Spleen (tissue), 11 donors: ENCODE results near the gene GID8. TPM values are rescaled to one million over a fixed set of nuclear protein-coding genes. Genes with fewer than 3 reads are reported as not detected.

Experiments
- DNase-seq: peaks from one replicate; pipeline ENCODE4 v3.0.0-alpha.2; 2020
- H3K27ac ChIP-seq, 8 donors: fragments of 200-600 bp; sonication (generic) in 7 of 8; 1 replicate in 4 of 8; 2 replicates in 4 of 8; pipeline versions ENCODE4 v1.5.0 to v1.8.0; 2016 to 2021; ENCODE audit warnings: inconsistent platforms in 4 of 8, mild to moderate bottlenecking in 4 of 8, moderate library complexity in 1 of 8
- H3K27me3 ChIP-seq, 7 donors: fragments of 200-600 bp; sonication (generic) in 6 of 7; replicated peaks in 1 of 7; 1 replicate in 4 of 7; 2 replicates in 3 of 7; pipeline versions ENCODE4 v1.5.0 to v1.8.0; 2016 to 2021; ENCODE audit warnings: inconsistent platforms in 3 of 7, mild to moderate bottlenecking in 1 of 7
- H3K36me3 ChIP-seq, 6 donors: fragments of 200-600 bp; sonication (generic) in 5 of 6; 1 replicate in 4 of 6; 2 replicates in 2 of 6; pipeline versions ENCODE4 v1.5.0 to v1.8.0; 2016 to 2021; ENCODE audit warnings: inconsistent platforms in 2 of 6
- H3K4me1 ChIP-seq, 6 donors: fragments of 200-600 bp; sonication (generic) in 5 of 6; 1 replicate in 3 of 6; 2 replicates in 3 of 6; pipeline versions ENCODE4 v1.5.0 to v1.8.0; 2016 to 2021; ENCODE audit warnings: inconsistent platforms in 3 of 6
- H3K4me3 ChIP-seq, 8 donors: fragments of 200-600 bp; sonication (generic) in 7 of 8; 1 replicate in 4 of 8; 2 replicates in 4 of 8; pipeline versions ENCODE4 v1.5.0 to v1.8.0; 2016 to 2021; ENCODE audit warnings: inconsistent platforms in 4 of 8, mild to moderate bottlenecking in 4 of 8, moderate library complexity in 2 of 8
- H3K9me3 ChIP-seq, 8 donors: fragments of 200-600 bp; sonication (generic) in 7 of 8; 1 replicate in 4 of 8; 2 replicates in 4 of 8; pipeline versions ENCODE4 v1.5.0 to v1.8.0; 2016 to 2021; ENCODE audit warnings: inconsistent platforms in 4 of 8
- CTCF ChIP-seq, 11 experiments: fragments of 200-600 bp in 7 of 11; fragments of 450-650 bp in 4 of 11; sonication (generic) in 4 of 11; IDR thresholded peaks in 8 of 11; conservative IDR thresholded peaks in 3 of 11; 1 replicate in 7 of 11; 2 replicates in 4 of 11; pipeline versions ENCODE4 v1.4.0 to v1.8.0; 2016 to 2021; ENCODE audit warnings: antibody characterized with exemption in 11 of 11, inconsistent platforms in 4 of 11, mild to moderate bottlenecking in 1 of 11
- POLR2A ChIP-seq, 3 donors: fragments of 450-650 bp; IDR thresholded peaks; one replicate each; pipeline ENCODE4 v1.5.1; 2017; ENCODE audit warnings: antibody characterized with exemption in 3 of 3, mild to moderate bottlenecking in 1 of 3
- POLR2AphosphoS5 ChIP-seq, 3 donors: sonication (generic); formaldehyde crosslinking; IDR thresholded peaks; one replicate each; pipeline ENCODE4 v1.5.1; 2017; ENCODE audit warnings: antibody characterized with exemption in 3 of 3
- WGBS, 5 donors: extraction: QIAGEN DNeasy Blood & Tissue Kit in 3 of 5; methylation state at CpG; one replicate each; pipeline versions ENCODE4 v1.1.5 to v1.1.7; 2013 to 2018; 5-methylcytosine and 5-hydroxymethylcytosine counted together
- intact Hi-C: fragments of 100-400 bp; cut with DNase I; formaldehyde crosslinking; loops from one replicate; pipeline ENCODE4 v1.15.0; 2023; ENCODE audit warnings: low total_unique reads
- polyA plus RNA-seq, 3 donors: library from polyadenylated mRNA; stranded (reverse); fragments of 200-250 nt; gene quantifications; one replicate each; pipeline ENCODE4 v1.2.1, GENCODE V29; 2013
- total RNA-seq, 7 donors: library from RNA; depleted of rRNA in 3 of 7; stranded (reverse); fragments of >200 nt in 3 of 7; fragmentation: NEBNext Ultra II Directional in 4 of 7; extraction: Animal tissue kit (Norgen Biotek cat#: 25700) in 4 of 7; gene quantifications; one replicate each; pipeline versions ENCODE4 v1.1.0 to v1.2.1, GENCODE V29; 2016 to 2021
- donor health status: healthy with polysubstance abuse.
- donor health status: DM: no; HTN: no; CAD: no; lungs with moderate emphysema.
- donor health status: DM: no; HTN: no; CAD: no.
- donor health status: Bipolar disorder and iron deficiency.
- donor health status: healthy.
- donor health status: DM: no; HTN: no; CAD: no.
- donor health status: DM: yes; HTN: yes; CAD: no.

Gene GID8
- total and polyA plus RNA-seq, 10 donors: 9.7 to 33.3 (median 28.1) TPM

- H3K36me3 ChIP-seq: peaks cover 0 to 68% (median 63%) of the 10 kb centered on the region in 6 donors
- no peaks in the 10 kb centered on the region for H3K27me3 ChIP-seq
- H3K4me3 ChIP-seq: no peak overlapping the region
- intact Hi-C loops: no loop called here
- TF ChIP-seq CTCF (IDR thresholded peaks at IDR 0.05 in 8 of 11, conservative IDR thresholded peaks at IDR 0.05 in 3 of 11) (no peak), POLR2AphosphoS5 (IDR thresholded peaks at IDR 0.05) (no peak), POLR2A (IDR thresholded peaks at IDR 0.05) (no peak)
- H3K9me3 ChIP-seq: no peaks in the 10 kb centered on the region
- peaks cover 13 to 43% (median 31%) of the 10 kb centered on the region in 6 donors for H3K4me1 ChIP-seq
- 78 to 100% (median 95%) methylated on average over 2 of the region's 2 CpGs for WGBS, 5 donors
- DNase-seq: peak; percentile 45
- H3K27ac ChIP-seq: no peak overlapping the region
These were observed 4.5 kb downstream of the GID8 start for GRCh38 chr20:62942456-62942855.

DNA sequence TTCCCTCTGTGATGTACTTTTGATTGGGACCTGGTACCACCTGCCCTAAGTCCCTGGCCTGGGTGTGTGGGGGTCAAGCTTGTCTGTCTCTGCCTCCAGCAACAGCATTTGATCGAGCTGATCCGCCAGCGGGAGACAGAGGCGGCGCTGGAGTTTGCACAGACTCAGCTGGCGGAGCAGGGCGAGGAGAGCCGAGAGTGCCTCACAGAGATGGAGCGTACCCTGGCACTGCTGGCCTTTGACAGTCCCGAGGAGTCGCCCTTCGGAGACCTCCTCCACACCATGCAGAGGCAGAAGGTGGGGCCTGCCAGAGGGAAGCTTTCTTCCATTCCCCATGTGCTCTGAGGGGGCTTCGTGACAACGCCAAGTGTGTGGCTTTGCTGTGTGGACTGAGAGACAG lies 5.4 kb downstream of the GID8 start:
- TF ChIP-seq POLR2AphosphoS5 (IDR thresholded peaks at IDR 0.05) (no peak), CTCF (IDR thresholded peaks at IDR 0.05 in 8 of 11, conservative IDR thresholded peaks at IDR 0.05 in 3 of 11) (no peak), POLR2A (IDR thresholded peaks at IDR 0.05) (no peak)
- Histone ChIP-seq H3K27me3 (no peaks in the 10 kb centered on the region), H3K4me1 (peaks cover 13 to 43% (median 30%) of the 10 kb centered on the region in 6 donors), H3K27ac (no peak overlapping the region), H3K36me3 (peaks cover 0 to 78% (median 69%) of the 10 kb centered on the region in 6 donors), H3K9me3 (no peaks in the 10 kb centered on the region), H3K4me3 (no peak overlapping the region)
- DNase-seq: peak; percentile 68
- WGBS, 5 donors: 95 to 97% (median 95%) methylated on average over 14 of the region's 14 CpGs
- intact Hi-C loops: no loop called here

DNA sequence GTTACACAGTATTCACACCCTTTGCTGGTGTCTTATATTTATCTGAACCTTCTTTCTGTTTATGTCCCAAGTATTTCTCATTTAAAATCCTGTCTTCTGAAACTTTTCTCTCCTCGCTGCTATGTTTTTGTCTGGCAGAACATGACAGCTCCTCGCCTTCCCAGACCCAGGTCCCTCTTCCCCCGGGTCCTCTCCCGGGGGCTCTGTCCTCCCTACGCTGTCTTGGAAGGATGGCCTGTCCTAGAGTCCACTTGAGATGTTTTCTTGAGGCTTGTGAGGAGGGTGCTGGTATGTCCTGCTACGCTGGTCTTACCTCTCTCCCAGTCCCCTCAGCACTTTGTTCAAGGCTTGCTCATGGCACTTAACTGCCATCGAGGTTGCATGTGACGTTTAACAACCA lies 6.2 kb downstream of the GID8 start:
- 90 to 95% (median 94%) methylated on average over 8 of the region's 8 CpGs for WGBS, 5 donors
- Histone ChIP-seq H3K4me3 (no peak overlapping the region), H3K27ac (no peak overlapping the region), H3K36me3 (peaks cover 0 to 86% (median 70%) of the 10 kb centered on the region in 6 donors), H3K9me3 (no peaks in the 10 kb centered on the region), H3K4me1 (peaks cover 8 to 35% (median 24%) of the 10 kb centered on the region in 6 donors), H3K27me3 (no peaks in the 10 kb centered on the region)
- TF ChIP-seq CTCF (IDR thresholded peaks at IDR 0.05 in 8 of 11, conservative IDR thresholded peaks at IDR 0.05 in 3 of 11) (no peak), POLR2A (IDR thresholded peaks at IDR 0.05) (no peak), POLR2AphosphoS5 (IDR thresholded peaks at IDR 0.05) (no peak)
- DNase-seq: peak; percentile 28
- intact Hi-C loops: no loop called here

DNA sequence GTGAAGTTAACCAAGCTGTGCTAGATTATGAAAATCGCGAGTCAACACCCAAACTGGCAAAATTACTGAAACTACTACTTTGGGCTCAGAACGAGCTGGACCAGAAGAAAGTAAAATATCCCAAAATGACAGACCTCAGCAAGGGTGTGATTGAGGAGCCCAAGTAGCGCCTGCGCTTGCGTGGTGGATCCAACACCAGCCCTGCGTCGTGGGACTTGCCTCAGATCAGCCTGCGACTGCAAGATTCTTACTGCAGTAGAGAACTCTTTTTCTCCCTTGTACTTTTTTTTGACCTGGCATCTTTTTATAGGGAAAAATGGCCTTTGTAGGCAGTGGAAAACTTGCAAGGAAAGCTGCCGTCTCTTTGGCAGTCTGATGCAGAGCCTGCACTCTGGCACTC lies 6.8 kb downstream of the GID8 start:
- WGBS, 5 donors: 93 to 97% (median 94%) methylated on average over 10 of the region's 10 CpGs
- intact Hi-C loops: no loop called here
- Histone ChIP-seq H3K36me3 (peaks cover 0 to 91% (median 72%) of the 10 kb centered on the region in 6 donors), H3K4me1 (peaks cover 2 to 29% (median 18%) of the 10 kb centered on the region in 6 donors), H3K9me3 (no peaks in the 10 kb centered on the region), H3K4me3 (no peak overlapping the region), H3K27me3 (no peaks in the 10 kb centered on the region), H3K27ac (no peak overlapping the region)
- TF ChIP-seq POLR2A (IDR thresholded peaks at IDR 0.05) (no peak), POLR2AphosphoS5 (IDR thresholded peaks at IDR 0.05) (no peak), CTCF (IDR thresholded peaks at IDR 0.05 in 8 of 11, conservative IDR thresholded peaks at IDR 0.05 in 3 of 11) (no peak)
- DNase-seq: peak; percentile 46
